GM21786 (cell line): ENCODE measurements around the gene SERTAD1.
"Not testable (repeated sequence)": the region's sequence is repeated elsewhere in the genome, so short reads cannot be mapped to it uniquely, and the experiment has no call there.

ENCODE experiments used
- ATAC-seq: cut with Tn5 transposase; IDR thresholded peaks from one replicate; pipeline ENCODE4 v1.9.1; 2021; ENCODE audit not compliant: unreplicated experiment

SERTAD1 gene

GRCh38 chr19:40423938-40424337 is 1.9 kb downstream of the SERTAD1 start:
- no peak for ATAC-seq

GRCh38 chr19:40422748-40423566 is 2.8 kb downstream of the SERTAD1 start:
- no peak for ATAC-seq

GRCh38 chr19:40421993-40422747 is 3.6 kb downstream of the SERTAD1 start:
- no peak for ATAC-seq

- ATAC-seq = peak; percentile 35
These were observed 4.7 kb downstream of the SERTAD1 start for GRCh38 chr19:40420766-40421765.

GRCh38 chr19:40420451-40420765 is 5.4 kb downstream of the SERTAD1 start:
- ATAC-seq = no peak

- no peak for ATAC-seq
These were observed 6.0 kb downstream of the SERTAD1 start for GRCh38 chr19:40419780-40420179.

- ATAC-seq = no peak
These were observed 6.7 kb downstream of the SERTAD1 start for GRCh38 chr19:40419066-40419612.

GRCh38 chr19:40418040-40418439 is 7.8 kb downstream of the SERTAD1 start:
- ATAC-seq = no peak

- ATAC-seq = no peak
These were observed 8.2 kb downstream of the SERTAD1 start for GRCh38 chr19:40417643-40417981.

- ATAC-seq = no peak
These were observed 8.7 kb downstream of the SERTAD1 start for GRCh38 chr19:40416918-40417642.

- ATAC-seq = no peak
These were observed 10.0 kb downstream of the SERTAD1 start for GRCh38 chr19:40415768-40416167.

GRCh38 chr19:40414542-40415535 is 11.0 kb downstream of the SERTAD1 start:
- ATAC-seq = no peak

GRCh38 chr19:40413291-40413845 is 12.4 kb downstream of the SERTAD1 start, which contains the start of gene PRX:
Gene PRX (minus strand): TSS chr19:40413378. CDS start chr19:40407932, 5,446 bp downstream.
- no peak for ATAC-seq

- no peak for ATAC-seq
These were observed 12.9 kb downstream of the SERTAD1 start for GRCh38 chr19:40412866-40413265.

- no peak for ATAC-seq
These were observed 13.8 kb downstream of the SERTAD1 start for GRCh38 chr19:40411958-40412499.

GRCh38 chr19:40411125-40411842 is 14.5 kb downstream of the SERTAD1 start:
- no peak for ATAC-seq

- no peak for ATAC-seq
These were observed 15.8 kb downstream of the SERTAD1 start for GRCh38 chr19:40410030-40410389.

GRCh38 chr19:40408598-40408925 is 17.2 kb downstream of the SERTAD1 start:
- ATAC-seq = not testable (repeated sequence)
